ENCODE results near the gene SMTNL1. TPM values are rescaled to one million over a fixed set of nuclear protein-coding genes. Genes with fewer than 3 reads are reported as not detected.

Gene SMTNL1
- total and polyA plus RNA-seq, 4 donors = not detected

- H3K27ac ChIP-seq (ENCODE audit: low read depth in 1 of 2, low read length in 2 of 2) = no peak overlapping the region
- no peak for DNase-seq (ENCODE audit: low spot score)
- H3K36me3 ChIP-seq (ENCODE audit: control insufficient read depth in 4 of 4, insufficient read depth in 3 of 4, low read depth in 1 of 4, low read length in 3 of 4) = peaks cover 13 to 29% (median 21%) of the 10 kb centered on the region in 4 donors
These were observed 9.6 kb downstream of the SMTNL1 start for GRCh38 chr11:57546869-57547475.

DNA sequence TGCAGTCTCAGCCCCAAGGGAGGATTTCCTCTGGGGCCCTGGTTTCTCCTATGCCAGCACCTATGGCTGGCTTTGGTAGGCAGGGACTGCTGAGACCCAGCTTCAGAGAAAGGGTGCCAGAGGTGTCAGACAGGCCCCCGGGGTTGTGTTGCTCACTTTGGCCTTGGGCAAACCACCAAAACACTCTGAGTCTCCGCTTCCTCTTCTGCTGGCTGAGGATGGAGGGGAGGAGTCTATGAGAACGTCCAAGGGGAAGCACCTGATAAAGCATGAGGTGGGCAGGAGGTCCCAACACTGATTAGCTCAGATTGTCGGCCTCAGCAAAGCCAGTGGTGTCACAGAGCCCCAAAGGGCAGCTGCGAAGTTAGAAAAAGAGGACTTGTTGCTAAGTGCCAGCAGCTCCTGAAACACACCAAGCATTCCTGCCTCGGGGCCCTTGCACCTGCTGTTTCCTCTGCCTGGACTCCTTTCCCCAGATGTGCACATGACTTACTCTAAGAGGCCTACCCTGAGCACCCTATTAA, 10.5 kb downstream of the SMTNL1 start:
- no peaks in the 10 kb centered on the region for H3K9me3 ChIP-seq (ENCODE audit: control insufficient read depth in 4 of 4, low read length in 3 of 4)
- DNase-seq (ENCODE audit: low spot score) = no peak
- H3K36me3 ChIP-seq (ENCODE audit: control insufficient read depth in 4 of 4, insufficient read depth in 3 of 4, low read depth in 1 of 4, low read length in 3 of 4) = peaks cover 13 to 38% (median 27%) of the 10 kb centered on the region in 4 donors
- H3K4me1 ChIP-seq (ENCODE audit: control insufficient read depth in 4 of 4, insufficient read depth in 4 of 4, low read length in 3 of 4) = no peaks in the 10 kb centered on the region
- no peaks in the 10 kb centered on the region for H3K27me3 ChIP-seq (ENCODE audit: control insufficient read depth in 4 of 4, insufficient read depth in 4 of 4, low read length in 3 of 4)
- TF ChIP-seq HNF4G (IDR thresholded peaks at IDR 0.05) (no peak), FOXA2 (IDR thresholded peaks at IDR 0.05) (no peak), RXRA (IDR thresholded peaks at IDR 0.05) (no peak), GABPA (IDR thresholded peaks at IDR 0.05 in 1 of 2, conservative IDR thresholded peaks at IDR 0.05 in 1 of 2) (no peak), RAD21 (IDR thresholded peaks at IDR 0.05) (no peak)
- no peak overlapping the region for H3K4me3 ChIP-seq (ENCODE audit: low read depth in 1 of 3, low read length in 3 of 3)
- H3K9ac ChIP-seq (ENCODE audit: low read depth in 1 of 2, low read length in 2 of 2) = no peak overlapping the region
- 33% methylated on average over 6 of the region's 6 CpGs for WGBS
- no peak overlapping the region for H3K27ac ChIP-seq (ENCODE audit: low read depth in 1 of 2, low read length in 2 of 2)

More at GRCh38 chr11:57546869-57547475, 9.6 kb downstream of the SMTNL1 start:
- no peak overlapping the region for H3K9ac ChIP-seq (ENCODE audit: low read depth in 1 of 2, low read length in 2 of 2)
- H3K9me3 ChIP-seq (ENCODE audit: control insufficient read depth in 4 of 4, low read length in 3 of 4) = no peaks in the 10 kb centered on the region
- H3K27me3 ChIP-seq (ENCODE audit: control insufficient read depth in 4 of 4, insufficient read depth in 4 of 4, low read length in 3 of 4) = no peaks in the 10 kb centered on the region
- TF ChIP-seq FOXA2 (IDR thresholded peaks at IDR 0.05) (no peak), RAD21 (IDR thresholded peaks at IDR 0.05) (peak in 1 of 2 donors; percentile 48)
- no peaks in the 10 kb centered on the region for H3K4me1 ChIP-seq (ENCODE audit: control insufficient read depth in 4 of 4, insufficient read depth in 4 of 4, low read length in 3 of 4)
- 63% methylated on average over 5 of the region's 5 CpGs for WGBS
- H3K4me3 ChIP-seq (ENCODE audit: low read depth in 1 of 3, low read length in 3 of 3) = no peak overlapping the region

- Histone ChIP-seq H3K4me3 (ENCODE audit: low read depth in 1 of 3, low read length in 3 of 3) (no peak overlapping the region), H3K4me1 (ENCODE audit: control insufficient read depth in 4 of 4, insufficient read depth in 4 of 4, low read length in 3 of 4) (peaks cover 0 to under 1% (median 0%) of the 10 kb centered on the region in 4 donors), H3K27ac (ENCODE audit: low read depth in 1 of 2, low read length in 2 of 2) (no peak overlapping the region), H3K9ac (ENCODE audit: low read depth in 1 of 2, low read length in 2 of 2) (no peak overlapping the region), H3K27me3 (ENCODE audit: control insufficient read depth in 4 of 4, insufficient read depth in 4 of 4, low read length in 3 of 4) (no peaks in the 10 kb centered on the region), H3K36me3 (ENCODE audit: control insufficient read depth in 4 of 4, insufficient read depth in 3 of 4, low read depth in 1 of 4, low read length in 3 of 4) (peaks cover 13 to 59% (median 43%) of the 10 kb centered on the region in 4 donors), H3K9me3 (ENCODE audit: control insufficient read depth in 4 of 4, low read length in 3 of 4) (no peaks in the 10 kb centered on the region)
- WGBS = 90% methylated on average over 8 of the region's 8 CpGs
- no peak for DNase-seq (ENCODE audit: low spot score)
- TF ChIP-seq ATF3 (IDR thresholded peaks at IDR 0.05) (no peak), EGR1 (IDR thresholded peaks at IDR 0.05; ENCODE audit: low read depth in 2 of 2) (no peak), JUND (IDR thresholded peaks at IDR 0.05) (no peak), TAF1 (conservative IDR thresholded peaks at IDR 0.05) (no peak)
These were observed 12.6 kb downstream of the SMTNL1 start for GRCh38 chr11:57549983-57550382.

- Histone ChIP-seq H3K4me1 (ENCODE audit: control insufficient read depth in 4 of 4, insufficient read depth in 4 of 4, low read length in 3 of 4) (peaks cover 0 to 10% (median 5%) of the 10 kb centered on the region in 4 donors), H3K9me3 (ENCODE audit: control insufficient read depth in 4 of 4, low read length in 3 of 4) (no peaks in the 10 kb centered on the region), H3K27me3 (ENCODE audit: control insufficient read depth in 4 of 4, insufficient read depth in 4 of 4, low read length in 3 of 4) (no peaks in the 10 kb centered on the region), H3K27ac (ENCODE audit: low read depth in 1 of 2, low read length in 2 of 2) (no peak overlapping the region), H3K4me3 (ENCODE audit: low read depth in 1 of 3, low read length in 3 of 3) (no peak overlapping the region), H3K9ac (ENCODE audit: low read depth in 1 of 2, low read length in 2 of 2) (no peak overlapping the region), H3K36me3 (ENCODE audit: control insufficient read depth in 4 of 4, insufficient read depth in 3 of 4, low read depth in 1 of 4, low read length in 3 of 4) (peaks cover 11 to 68% (median 46%) of the 10 kb centered on the region in 4 donors)
- 95% methylated on average over 4 of the region's 4 CpGs for WGBS
- TF ChIP-seq FOXA1 (IDR thresholded peaks at IDR 0.05) (no peak), EGR1 (IDR thresholded peaks at IDR 0.05; ENCODE audit: low read depth in 2 of 2) (no peak), JUND (IDR thresholded peaks at IDR 0.05) (no peak)
- no peak for DNase-seq (ENCODE audit: low spot score)
These were observed 14.5 kb downstream of the SMTNL1 start for GRCh38 chr11:57551941-57552340.
